Measurements from ENCODE around the gene SFI1.
"Not testable (repeated sequence)": the region's sequence is repeated elsewhere in the genome, so short reads cannot be mapped to it uniquely, and the experiment has no call there.

Gene SFI1

DNA sequence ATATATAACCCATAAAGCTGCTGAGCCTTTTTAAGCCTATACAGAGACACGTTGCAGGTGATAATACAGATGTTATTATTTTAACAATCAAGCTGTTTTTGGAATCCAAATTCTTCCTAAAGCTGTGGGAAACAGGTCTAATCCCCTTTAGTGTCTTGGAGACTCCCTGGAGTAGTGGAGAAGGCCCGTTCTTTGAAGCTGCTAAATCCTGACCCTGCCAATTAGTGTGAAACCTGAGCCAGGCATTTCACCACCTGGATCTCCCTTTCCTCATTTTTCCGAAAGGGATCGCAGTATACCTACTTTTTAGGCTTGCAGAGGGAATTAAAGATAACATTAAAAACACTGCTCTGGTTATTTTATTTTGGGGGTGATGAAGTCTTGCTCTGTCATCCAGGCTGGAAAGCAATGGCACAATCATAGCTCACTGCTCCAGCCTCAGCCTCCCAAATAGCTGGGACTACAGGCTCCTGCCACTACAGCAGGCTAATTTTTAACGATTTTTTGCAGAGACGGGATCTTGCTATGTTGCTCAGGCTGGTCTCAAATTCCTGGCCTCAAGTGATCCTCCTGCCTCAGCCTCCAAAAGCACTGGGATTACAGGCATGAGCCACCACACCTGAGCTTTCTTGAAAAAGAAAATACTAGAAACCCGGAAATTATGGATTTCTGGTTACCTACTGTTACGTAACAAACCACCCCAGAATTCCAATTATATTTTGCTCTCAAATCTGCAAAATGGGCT, 4.9 kb upstream of the SFI1 start:
- no peak for DNase-seq

DNA sequence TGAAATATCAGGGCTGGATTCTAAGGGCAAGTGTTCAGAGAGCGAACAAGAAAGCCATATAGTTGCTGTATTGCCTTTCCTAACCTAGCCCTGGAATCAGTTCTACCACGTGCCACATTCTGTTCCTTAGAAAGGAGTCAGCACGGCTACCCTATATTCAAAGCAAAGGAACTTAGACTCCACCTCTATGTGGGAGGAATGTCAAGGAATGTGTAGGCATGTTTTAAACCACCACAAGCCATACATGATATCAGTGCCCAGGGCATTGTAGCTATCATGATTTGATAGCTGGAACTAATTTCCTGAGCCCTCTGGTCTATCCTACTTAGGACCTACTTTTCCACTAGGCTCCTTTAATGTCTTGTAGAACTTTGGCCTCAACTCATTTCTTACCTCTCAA, 4.2 kb upstream of the SFI1 start:
- DNase-seq: no peak

DNA sequence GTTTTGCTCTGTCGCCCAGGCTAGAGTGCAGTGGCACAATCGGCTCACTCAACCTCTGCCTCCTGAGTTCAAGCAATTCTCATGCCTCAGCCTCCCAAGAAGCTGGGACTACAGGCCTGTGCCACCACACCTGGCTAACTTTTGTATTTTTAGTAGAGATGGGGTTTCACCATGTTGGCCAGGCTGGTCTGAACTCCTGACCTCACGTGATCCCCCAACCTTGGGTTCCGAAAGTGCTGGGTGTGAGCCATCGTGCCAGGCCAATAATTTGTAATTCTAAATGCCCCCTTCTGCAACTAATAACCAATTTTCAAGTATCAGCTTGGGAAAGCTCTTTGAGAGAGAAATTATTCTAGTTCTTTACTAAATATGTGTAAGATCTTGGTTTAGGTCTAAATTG, 3.0 kb upstream of the SFI1 start:
- not testable (repeated sequence) for DNase-seq

DNA sequence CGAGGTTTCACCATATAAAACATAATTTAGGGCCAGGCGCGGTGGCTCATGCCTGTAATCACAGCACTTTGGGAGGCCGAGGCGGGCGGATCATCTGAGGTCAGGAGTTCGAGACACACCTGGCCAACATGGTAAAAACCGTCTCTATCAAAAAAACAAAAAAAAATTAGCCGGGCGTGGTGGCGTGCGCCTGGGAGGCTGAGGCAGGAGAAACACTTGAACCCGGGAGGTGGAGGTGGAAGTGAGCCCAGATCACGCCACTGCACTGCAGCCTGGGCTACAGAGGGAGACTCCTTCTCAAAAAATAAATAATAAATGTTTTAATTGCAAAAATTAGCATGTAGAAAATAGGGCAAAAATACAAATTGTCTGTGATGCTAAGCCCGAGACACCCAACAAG, 993 bp upstream of the SFI1 start:
- no peak for DNase-seq

DNA sequence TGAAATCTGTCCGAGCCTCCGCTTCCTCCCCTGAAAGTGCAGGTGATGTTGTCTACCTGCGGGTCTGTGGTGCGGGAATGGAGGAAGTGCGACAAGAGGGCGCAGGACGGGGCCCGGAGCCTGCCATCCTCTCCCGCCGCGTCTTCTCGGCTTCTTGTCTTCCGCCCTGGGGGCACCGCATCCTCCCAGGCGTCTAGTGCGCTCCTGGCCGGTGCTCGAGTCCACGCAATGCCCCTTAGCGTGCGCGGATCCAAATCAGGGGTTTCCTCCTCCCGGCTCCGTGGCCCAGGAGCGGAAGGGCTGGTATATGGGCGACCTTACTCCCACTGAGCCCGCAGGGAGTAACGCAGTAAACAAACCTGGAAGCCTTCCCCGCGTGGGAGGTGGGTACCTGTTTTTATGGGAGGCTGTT, 405 bp downstream of the SFI1 start:
- DNase-seq: no peak

DNA sequence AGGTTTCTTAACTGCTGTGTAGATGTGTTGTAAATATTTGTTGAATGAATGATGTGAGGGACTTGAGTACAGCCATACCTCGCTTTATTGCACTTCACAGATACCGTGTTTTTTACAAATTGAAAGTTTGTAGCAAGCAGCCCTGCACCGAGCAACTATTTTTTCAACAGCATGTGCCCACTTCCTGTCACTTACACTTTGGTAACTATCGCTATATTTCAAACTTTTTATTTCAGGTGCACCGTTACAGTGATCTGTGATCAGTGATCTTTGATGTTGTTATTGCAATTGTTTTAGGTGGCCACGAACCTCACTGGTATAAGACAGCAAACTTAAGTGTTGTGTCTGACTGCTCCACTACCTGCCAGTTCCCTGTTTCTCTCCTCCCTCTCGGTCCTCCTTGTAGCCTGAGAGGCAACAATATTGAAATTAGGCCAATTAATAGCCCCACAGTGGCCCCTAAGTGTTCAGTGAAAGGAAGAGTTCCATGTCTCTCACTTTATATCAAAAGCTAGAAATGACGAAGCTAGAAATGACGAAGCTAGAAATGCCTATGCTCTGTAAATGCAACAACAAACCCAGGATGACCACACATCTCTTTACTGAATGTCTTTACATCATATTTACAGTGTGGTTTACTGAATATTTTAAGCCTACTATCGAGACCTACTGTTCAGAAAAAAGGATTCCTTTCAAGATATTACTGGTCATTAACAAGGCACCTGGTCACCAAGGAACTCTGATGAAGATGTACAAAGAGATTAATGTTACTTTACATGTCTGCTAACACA, 1.0 kb downstream of the SFI1 start:
- no peak for DNase-seq

DNA sequence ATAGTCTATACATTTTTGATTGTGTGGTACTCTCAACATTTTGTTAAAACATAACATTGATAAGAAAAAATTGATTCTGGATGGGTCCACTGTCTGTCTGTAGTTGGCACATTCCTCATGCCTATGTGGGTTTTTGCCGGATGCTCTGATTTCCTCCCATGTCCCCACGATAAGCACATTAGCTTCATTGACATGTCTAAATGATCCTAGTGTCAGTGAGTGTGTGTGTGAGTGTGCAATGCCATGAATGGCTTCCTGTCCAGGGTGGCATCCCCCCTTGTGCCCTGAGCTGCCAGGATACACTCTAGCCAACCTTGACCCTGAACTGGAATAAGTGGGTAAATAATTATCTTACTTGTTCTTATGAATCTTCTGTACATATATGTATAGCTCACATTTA, 5.4 kb downstream of the SFI1 start:
- DNase-seq: no peak

DNA sequence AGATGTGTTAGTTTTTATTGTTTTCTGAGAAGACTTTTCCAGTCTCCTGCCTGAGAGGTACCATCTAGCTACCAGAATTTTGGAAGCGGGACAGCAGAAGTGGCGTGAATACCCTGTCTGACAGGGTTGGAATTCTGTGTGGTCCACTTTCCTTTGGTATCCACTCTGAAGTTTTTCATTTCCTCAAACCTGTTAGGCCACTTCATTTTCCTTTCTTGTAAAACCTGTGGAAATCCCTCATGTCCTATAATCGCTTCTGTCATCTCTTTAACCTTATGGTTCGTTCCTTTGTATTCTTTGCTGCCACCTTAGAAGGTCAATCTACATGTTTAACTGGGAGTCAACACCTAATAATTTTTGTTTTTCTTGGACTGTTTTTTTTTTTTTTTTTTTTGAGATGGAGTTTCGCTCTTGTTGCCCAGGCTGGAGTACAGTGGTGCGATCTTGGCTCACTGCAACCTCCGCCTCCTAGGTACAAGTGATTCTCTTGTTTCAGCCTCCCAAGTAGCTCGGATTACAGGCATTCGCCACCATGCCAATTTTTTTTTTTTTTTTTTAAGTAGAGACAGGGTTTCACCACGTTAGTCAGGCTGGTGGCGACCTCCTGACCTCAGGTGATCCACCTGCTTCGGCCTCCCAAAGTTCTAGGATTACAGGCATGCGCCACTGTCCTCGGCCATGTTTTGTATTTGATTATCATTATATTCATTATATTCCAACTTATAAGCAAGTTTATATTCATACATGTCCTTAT, 7.1 kb downstream of the SFI1 start:
- DNase-seq: no peak

DNA sequence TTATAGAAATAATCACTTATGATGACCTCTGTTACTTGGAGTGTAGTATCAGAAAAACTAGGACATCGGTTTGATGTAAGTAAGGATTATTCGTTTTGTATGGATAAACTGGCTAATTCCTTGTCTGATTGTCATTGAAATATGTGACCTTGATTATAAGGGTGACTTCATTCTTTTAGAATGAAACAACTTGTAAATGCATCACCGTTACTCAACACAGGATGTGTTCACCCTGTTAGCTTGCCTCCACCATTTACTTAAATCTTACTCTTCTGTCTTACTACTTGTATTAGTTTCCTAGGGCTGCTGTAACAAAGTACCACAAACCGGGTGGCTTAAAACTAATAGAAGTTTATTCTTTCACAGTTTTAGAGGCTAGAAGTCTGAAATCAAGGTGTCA, 7.9 kb downstream of the SFI1 start:
- no peak for DNase-seq

DNA sequence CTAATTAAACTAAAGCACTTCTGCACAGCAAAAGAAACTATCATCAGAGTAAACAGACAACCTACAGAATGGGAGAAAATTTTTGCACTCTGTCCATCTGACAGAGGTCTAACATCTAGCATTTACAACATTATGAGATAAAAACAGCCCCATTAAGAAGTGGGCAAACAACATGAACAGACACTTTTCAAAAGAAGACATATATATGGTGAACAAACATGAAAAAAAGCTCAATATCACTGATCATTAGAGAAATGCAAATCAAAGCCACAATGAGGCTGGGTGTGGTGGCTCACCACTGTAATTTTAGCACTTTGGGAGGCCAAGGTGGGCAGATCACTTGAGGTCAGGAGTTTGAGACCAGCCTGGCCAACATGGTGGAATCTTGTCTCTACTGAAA, 11.2 kb downstream of the SFI1 start:
- DNase-seq: not testable (repeated sequence)

DNA sequence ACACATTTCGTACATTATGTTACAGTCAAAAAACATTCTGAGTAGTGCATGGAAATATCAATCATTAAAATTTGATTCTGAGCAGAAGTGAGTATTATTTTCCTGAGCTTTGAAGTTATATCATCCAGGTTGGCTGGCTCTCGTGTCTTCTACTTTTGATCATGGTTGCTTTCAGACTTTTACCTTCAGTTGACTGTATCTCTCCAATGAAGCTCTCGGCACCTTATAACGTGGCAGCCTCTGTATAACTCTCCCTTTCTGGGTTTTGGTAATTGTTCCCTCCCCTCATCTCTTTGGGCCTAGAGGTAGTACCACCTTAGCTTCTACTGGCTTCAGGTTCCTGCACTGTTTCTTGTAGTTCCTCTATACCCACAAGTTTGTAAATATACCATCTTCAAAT, 12.2 kb downstream of the SFI1 start:
- DNase-seq: no peak

DNA sequence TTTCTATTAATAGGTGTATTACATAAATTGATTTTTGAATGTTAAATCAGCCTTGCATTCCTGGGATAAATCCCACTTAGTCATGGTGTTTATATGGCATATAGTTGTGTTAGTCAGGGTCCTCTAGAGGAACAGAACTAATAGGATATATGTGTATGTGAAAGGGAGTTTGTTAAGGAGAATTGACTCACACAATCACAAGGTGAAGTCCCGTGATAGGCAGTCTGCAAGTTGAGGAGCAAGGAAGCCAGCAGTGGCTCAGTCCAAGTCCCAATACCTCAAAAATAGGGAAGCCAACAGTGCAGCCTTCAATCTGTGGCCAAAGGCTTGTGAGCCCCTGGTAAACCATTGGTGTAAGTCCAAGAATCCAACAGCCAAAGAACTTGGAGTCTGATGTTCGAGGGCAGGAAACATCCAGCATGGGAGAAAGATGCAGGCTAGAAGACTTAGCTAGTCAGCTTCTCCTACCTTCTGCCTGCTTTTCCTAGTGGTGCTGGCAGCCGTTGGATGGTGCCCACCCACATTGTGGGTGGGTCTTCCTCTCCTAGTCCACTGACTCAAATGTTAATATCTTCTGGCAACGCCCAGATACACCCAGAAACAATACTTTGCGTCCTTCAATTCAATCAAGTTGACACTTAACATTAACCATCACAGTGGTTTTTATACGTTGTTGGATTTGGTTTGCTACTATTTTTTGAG, 12.9 kb downstream of the SFI1 start:
- no peak for DNase-seq

DNA sequence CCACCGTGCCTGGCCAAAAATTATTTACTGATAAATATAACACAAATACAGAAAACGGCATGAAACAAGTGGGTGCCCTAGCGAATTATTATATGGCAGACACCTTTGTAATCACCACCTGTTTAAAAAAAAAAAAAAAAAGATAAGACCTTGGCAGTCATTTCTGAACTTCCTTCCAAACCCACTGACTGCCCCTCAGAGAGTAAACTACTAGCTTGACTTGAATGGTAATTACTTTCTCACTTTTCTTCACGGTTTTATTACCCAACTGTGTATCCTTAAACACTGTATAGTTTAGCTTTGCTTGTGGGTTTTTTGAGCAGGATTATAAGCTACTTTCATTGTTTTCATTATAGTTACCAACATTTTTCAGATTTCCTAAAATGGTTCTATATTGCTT, 23.7 kb downstream of the SFI1 start:
- no peak for DNase-seq

DNA sequence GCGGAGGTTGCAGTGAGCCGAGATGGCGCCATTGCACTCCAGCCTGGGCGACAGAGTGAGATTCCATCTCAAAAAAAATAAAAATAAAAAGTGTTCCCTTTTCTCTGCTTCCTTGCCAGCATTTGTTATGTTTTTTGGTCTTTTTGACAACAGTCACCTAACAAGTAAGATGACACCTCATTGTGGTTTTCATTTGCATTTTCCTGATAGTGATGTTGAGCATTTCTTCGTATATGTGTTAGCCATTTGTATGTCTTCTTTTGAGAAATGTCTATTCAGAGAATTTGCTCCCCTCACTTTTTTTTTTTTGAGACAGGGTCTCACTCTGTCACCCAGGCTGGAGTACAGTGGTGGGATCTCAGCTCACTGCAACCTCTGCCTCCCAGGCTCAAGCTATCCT, 27.8 kb downstream of the SFI1 start:
- DNase-seq: not testable (repeated sequence)

DNA sequence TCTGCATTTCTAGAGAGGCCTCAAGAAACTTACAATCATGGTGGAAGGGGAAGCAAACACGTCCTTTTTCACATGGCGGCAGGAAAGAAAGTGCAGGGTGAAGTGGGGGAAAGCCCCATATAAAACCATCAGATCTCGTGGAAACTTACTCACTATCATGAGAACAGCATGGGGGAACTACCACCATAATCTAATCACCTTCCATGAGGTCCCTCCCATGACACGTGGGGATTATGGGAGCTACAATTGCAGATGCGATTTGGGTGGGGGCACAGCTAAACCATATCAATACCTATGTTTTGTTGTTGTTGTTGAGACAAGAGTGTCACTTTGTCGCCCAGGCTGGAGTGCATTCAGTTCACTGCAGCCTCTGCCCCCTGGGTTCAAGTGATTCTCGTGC, 29.9 kb downstream of the SFI1 start:
- DNase-seq: no peak

DNA sequence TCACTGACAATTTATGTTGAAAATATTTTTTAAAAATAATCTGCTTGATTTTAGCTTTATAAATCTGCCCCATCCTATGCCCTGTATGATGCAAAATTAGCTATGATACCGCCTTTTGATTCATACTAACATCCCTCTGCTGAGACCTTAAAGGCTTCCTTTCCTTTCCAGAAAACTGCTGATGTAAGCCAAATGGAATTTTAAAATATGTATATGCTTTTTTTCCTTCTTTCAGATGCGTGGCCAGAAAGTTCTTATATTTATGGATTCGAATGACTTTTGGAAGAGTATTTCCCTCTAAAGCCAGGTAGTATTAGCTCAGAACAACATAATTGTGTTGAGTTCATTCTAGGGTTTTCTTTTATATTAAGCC, 34.5 kb downstream of the SFI1 start:
- no peak for DNase-seq

DNA sequence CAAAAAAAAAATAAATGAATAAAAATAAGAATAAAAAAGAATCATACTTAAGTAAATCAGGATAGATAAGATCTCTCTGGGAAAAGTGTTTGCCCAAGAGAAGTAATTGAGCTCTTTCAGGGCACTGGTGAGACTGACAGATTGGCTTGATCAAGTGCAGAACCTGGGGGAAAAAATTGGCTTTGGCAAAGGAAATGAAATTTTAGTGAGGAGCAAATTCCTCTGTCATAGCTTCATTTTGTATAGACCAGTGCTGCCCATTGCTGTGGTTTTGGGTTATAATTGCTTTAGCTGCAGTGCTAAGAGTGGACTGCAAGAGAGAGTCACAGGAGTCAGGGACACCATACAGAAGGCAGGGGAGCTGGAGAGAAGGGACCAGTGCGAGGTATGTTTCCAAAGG, 35.7 kb downstream of the SFI1 start:
- no peak for DNase-seq

DNA sequence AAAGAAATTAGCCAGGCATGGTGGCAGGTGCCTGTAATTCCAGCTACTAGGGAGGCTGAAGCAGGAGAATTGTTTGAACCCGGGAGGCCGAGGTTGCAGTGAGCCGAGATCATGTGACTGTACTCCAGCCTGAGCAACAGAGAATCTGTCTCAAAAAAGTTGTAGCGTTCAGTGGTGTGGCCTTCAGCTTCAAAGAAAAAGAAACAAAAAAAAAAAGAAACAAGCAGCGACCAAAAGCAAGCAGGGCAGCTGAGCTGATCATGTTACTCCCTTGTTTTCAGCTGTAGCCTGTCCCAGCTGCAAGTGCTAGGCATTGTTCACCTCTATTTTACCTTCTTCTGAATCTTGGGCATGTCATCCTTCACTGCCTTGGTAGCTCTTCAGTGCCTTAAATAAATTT, 37.0 kb downstream of the SFI1 start:
- no peak for DNase-seq

DNA sequence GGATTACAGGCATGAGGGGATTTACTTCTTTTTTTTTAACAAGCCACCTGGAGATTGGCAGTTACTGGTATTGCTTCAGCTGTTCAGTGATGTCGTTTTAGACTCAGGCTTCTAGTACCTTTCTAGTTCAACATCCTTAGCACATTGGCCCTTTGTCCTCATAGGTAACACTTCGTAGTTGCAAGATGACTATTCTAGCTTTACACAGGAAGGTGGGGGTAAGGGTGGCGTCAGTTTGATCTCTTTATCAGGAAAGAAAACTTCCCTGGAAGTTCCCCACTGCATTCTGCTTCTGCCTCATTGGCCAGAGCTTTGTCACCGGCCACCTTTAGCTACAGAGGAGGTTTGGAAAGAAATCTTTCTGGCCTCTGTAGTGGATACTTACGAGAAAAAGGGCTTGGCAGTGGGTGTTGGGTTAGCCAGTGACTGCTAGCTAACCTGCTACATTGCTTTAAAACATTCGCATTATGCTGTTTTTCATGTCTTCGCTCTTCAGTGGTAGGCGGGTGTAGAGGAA, 40.7 kb downstream of the SFI1 start:
- no peak for DNase-seq

DNA sequence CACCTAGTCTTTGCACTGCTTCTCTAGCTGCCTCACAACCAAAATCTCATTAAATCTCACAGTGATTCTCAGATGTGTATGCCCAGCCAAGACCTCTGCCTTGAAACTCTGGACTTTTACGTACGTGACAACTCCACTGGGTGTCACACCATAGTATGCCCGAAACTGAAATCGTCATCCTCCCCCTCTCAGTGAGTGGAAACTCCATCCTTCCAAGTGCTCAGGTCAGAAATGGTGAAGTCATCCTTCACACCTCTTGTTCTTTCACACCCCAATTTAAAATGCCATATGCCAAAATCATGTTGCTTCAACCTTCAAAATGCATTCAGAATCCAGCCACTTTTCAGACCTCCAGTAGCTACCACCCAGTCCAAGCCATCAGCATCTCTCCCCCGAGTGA, 42.5 kb downstream of the SFI1 start:
- no peak for DNase-seq

DNA sequence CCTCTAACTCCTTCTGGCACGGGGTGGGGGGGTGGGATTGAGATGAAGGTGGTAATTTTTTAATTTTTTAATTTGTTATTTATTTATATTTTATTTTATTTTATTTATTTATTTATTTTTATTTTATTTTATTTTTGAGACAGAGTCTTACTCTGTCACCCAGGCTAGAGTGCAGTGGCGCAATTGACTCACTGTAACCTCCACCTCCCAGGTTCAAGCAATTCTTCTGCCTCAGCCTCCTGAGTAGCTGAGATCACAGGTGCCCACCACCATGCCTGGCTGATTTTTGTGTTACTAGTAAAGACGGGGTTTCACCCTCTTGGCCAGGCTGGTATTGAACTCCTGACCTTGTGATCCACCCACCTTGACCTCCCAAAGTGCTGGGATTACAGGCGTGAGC, 43.8 kb downstream of the SFI1 start:
- DNase-seq: not testable (repeated sequence)

DNA sequence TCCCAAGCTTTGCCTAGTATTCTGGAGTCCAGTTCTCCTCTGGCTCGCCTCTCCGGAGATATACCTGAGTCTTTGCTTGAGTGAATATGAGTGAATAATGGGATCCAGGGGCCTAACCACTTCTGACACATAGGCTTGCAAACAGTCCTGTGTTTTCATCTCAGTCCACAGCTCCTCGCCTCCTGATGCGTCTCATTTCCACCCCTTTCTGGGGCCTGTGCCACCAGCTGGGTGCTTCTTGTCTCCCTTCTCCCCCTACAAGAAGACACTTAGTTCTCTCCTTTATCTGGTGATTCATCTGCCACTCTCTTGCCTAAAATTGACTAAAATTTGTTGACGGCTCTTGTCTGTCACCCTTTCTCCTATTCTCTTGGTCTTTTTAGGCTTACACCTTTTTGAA, 44.6 kb downstream of the SFI1 start:
- no peak for DNase-seq
